H9 (cell line): Measurements from ENCODE around the gene VAMP2. TPM values are rescaled to one million over a fixed set of nuclear protein-coding genes. Genes with fewer than 3 reads are reported as not detected.

Source experiments
- DNase-seq: peaks from one replicate; pipeline ENCODE4 v3.0.0-alpha.2; 2017
- H2AFZ ChIP-seq: one replicate; pipeline ENCODE4 v1.6.1; 2013; ENCODE audit warnings: mild to moderate bottlenecking, low read length, control low read depth, moderate library complexity
- H2AK5ac ChIP-seq: 2 replicates; pipeline ENCODE4 v1.6.1; 2013; ENCODE audit warnings: low read length, control low read depth, mixed read lengths; ENCODE audit not compliant: insufficient read length
- H2BK120ac ChIP-seq: one replicate; pipeline ENCODE4 v1.6.1; 2013; ENCODE audit warnings: low read depth, mild to moderate bottlenecking, low read length, control low read depth, inconsistent platforms; ENCODE audit not compliant: poor library complexity, severe bottlenecking
- H2BK12ac ChIP-seq: 2 replicates; pipeline ENCODE4 v1.6.1; 2013; ENCODE audit warnings: low read length, control low read depth, mixed read lengths, low read depth; ENCODE audit not compliant: insufficient read length
- H2BK15ac ChIP-seq: 2 replicates; pipeline ENCODE4 v1.6.1; 2013; ENCODE audit warnings: low read depth, low read length, control low read depth
- H2BK20ac ChIP-seq: one replicate; pipeline ENCODE4 v1.6.1; 2013; ENCODE audit warnings: low read depth, mild to moderate bottlenecking, low read length, control low read depth, inconsistent platforms; ENCODE audit not compliant: poor library complexity, severe bottlenecking
- H2BK5ac ChIP-seq: 2 replicates; pipeline ENCODE4 v1.6.1; 2013; ENCODE audit warnings: low read length, control low read depth, mixed read lengths; ENCODE audit not compliant: insufficient read length
- H3K14ac ChIP-seq: 2 replicates; pipeline ENCODE4 v1.6.1; 2013; ENCODE audit warnings: low read length, control low read depth; ENCODE audit not compliant: insufficient read depth
- H3K18ac ChIP-seq: 2 replicates; pipeline ENCODE4 v1.6.1; 2013; ENCODE audit warnings: low read depth, mild to moderate bottlenecking, mixed read lengths, low read length, control low read depth; ENCODE audit not compliant: insufficient read length
- H3K23ac ChIP-seq: 2 replicates; pipeline ENCODE4 v1.6.1; 2013; ENCODE audit warnings: low read length, control low read depth, mixed read lengths, low read depth; ENCODE audit not compliant: insufficient read length
- H3K23me2 ChIP-seq: 2 replicates; pipeline ENCODE4 v1.6.1; 2013; ENCODE audit warnings: low read depth, mild to moderate bottlenecking, mixed read lengths, low read length, control low read depth; ENCODE audit not compliant: insufficient read length, poor library complexity, severe bottlenecking
- H3K27ac ChIP-seq: 2 replicates; pipeline ENCODE4 v1.5.1; 2013; ENCODE audit warnings: low read length, control low read depth, mixed read lengths, low read depth; ENCODE audit not compliant: insufficient read length
- H3K27me3 ChIP-seq: 2 replicates; pipeline ENCODE4 v1.6.1; 2013; ENCODE audit warnings: low read length, control low read depth, inconsistent platforms; ENCODE audit not compliant: insufficient read depth
- H3K4ac ChIP-seq: 2 replicates; pipeline ENCODE4 v1.6.1; 2013; ENCODE audit warnings: low read depth, mild to moderate bottlenecking, control low read depth, inconsistent platforms, low read length, moderate library complexity
- H3K4me1 ChIP-seq: 2 replicates; pipeline ENCODE4 v1.6.1; 2013; ENCODE audit warnings: low read length, control low read depth, inconsistent platforms; ENCODE audit not compliant: insufficient read depth
- H3K4me2 ChIP-seq: 2 replicates; pipeline ENCODE4 v1.6.1; 2013; ENCODE audit warnings: low read length, control low read depth, mixed read lengths; ENCODE audit not compliant: insufficient read length, insufficient read depth
- H3K56ac ChIP-seq: 2 replicates; pipeline ENCODE4 v1.6.1; 2013; ENCODE audit warnings: low read depth, mild to moderate bottlenecking, mixed read lengths, low read length, control low read depth; ENCODE audit not compliant: insufficient read length
- H3K79me1 ChIP-seq: 2 replicates; pipeline ENCODE4 v1.6.1; 2013; ENCODE audit warnings: low read depth, mild to moderate bottlenecking, moderate library complexity, low read length, control low read depth, inconsistent platforms; ENCODE audit not compliant: insufficient read depth, poor library complexity, severe bottlenecking
- H3K79me2 ChIP-seq: 2 replicates; pipeline ENCODE4 v1.6.1; 2013; ENCODE audit warnings: low read length, control low read depth, inconsistent platforms; ENCODE audit not compliant: insufficient read depth
- H3K9ac ChIP-seq: 2 replicates; pipeline ENCODE4 v1.6.1; 2013; ENCODE audit warnings: low read length, control low read depth, mixed read lengths; ENCODE audit not compliant: insufficient read length; ENCODE audit errors: extremely low read depth
- H3K9me3 ChIP-seq: one replicate; pipeline ENCODE4 v1.6.1; 2013; ENCODE audit warnings: low read depth, low read length, inconsistent platforms; ENCODE audit not compliant: control insufficient read depth
- H3T11ph ChIP-seq: one replicate; pipeline ENCODE4 v1.6.1; 2013; ENCODE audit warnings: mild to moderate bottlenecking, low read length, control low read depth, inconsistent platforms
- H4K20me1 ChIP-seq: one replicate; pipeline ENCODE4 v1.6.1; 2013; ENCODE audit not compliant: control insufficient read depth, insufficient read length, insufficient read depth
- H4K5ac ChIP-seq: 2 replicates; pipeline ENCODE4 v1.6.1; 2013; ENCODE audit warnings: low read depth, mild to moderate bottlenecking, mixed read lengths, low read length, control low read depth; ENCODE audit not compliant: insufficient read length
- H4K8ac ChIP-seq: replicated peaks from 2 replicates; pipeline ENCODE4 v1.6.1; 2013; ENCODE audit warnings: low read length, control low read depth, mixed read lengths, low read depth; ENCODE audit not compliant: insufficient read length
- H4K91ac ChIP-seq: 2 replicates; pipeline ENCODE4 v1.6.1; 2013; ENCODE audit warnings: low read depth, mild to moderate bottlenecking, moderate library complexity, mixed read lengths, low read length, control low read depth; ENCODE audit not compliant: insufficient read length
- H3K27ac Mint-ChIP-seq, 3 experiments: 2 replicates in 2 of 3; 3 replicates in 1 of 3; pipeline ENCODE4 v1.8.0; 2020 to 2021; ENCODE audit warnings: mixed read lengths in 3 of 3, mild to moderate bottlenecking in 1 of 3, moderate library complexity in 1 of 3
- H3K27me3 Mint-ChIP-seq: 2 replicates; pipeline ENCODE4 v1.8.0; 2021; ENCODE audit warnings: low read depth, mild to moderate bottlenecking, moderate library complexity, mixed read lengths
- H3K36me3 Mint-ChIP-seq, 3 experiments: 2 replicates in 2 of 3; 3 replicates in 1 of 3; pipeline ENCODE4 v1.8.0; 2020 to 2021; ENCODE audit warnings: low read depth in 3 of 3, mixed read lengths in 3 of 3; ENCODE audit not compliant: insufficient read depth in 1 of 3
- H3K4me1 Mint-ChIP-seq, 2 experiments: 2 replicates each; pipeline ENCODE4 v1.8.0; 2020; ENCODE audit warnings: mixed read lengths in 2 of 2
- H3K4me3 Mint-ChIP-seq, 2 experiments: 2 replicates in 1 of 2; 3 replicates in 1 of 2; pipeline ENCODE4 v1.8.0; 2020 to 2021; ENCODE audit warnings: mild to moderate bottlenecking in 2 of 2, mixed read lengths in 2 of 2, moderate library complexity in 1 of 2
- H3K9me3 Mint-ChIP-seq, 2 experiments: 2 replicates in 1 of 2; 3 replicates in 1 of 2; pipeline ENCODE4 v1.8.0; 2020; ENCODE audit warnings: mild to moderate bottlenecking in 2 of 2, mixed read lengths in 2 of 2, moderate library complexity in 1 of 2
- WGBS: extraction: QIAGEN DNeasy Blood & Tissue Kit; methylation state at CpG from one replicate; pipeline ENCODE4 v1.1.7; 2013; ENCODE audit warnings: missing lambda C conversion rate, low lambda C conversion rate, mixed read lengths; ENCODE audit not compliant: insufficient read length; ENCODE audit errors: extremely low coverage; 5-methylcytosine and 5-hydroxymethylcytosine counted together
- total RNA-seq: library from RNA; stranded (reverse); gene quantifications from 2 replicates; pipeline ENCODE4 v1.2.1, GENCODE V29; 2021
- TF ChIP-seq, protein P1 (sequence below): fragments of 200-600 bp; sonication (generic); conservative IDR thresholded peaks from 3 replicates; pipeline ENCODE4 v1.8.0; 2021; ENCODE audit warnings: antibody characterized with exemption, mild to moderate bottlenecking

Gene VAMP2
- total RNA-seq, 1 experiment from 2014 or later: 22.8 TPM

DNA sequence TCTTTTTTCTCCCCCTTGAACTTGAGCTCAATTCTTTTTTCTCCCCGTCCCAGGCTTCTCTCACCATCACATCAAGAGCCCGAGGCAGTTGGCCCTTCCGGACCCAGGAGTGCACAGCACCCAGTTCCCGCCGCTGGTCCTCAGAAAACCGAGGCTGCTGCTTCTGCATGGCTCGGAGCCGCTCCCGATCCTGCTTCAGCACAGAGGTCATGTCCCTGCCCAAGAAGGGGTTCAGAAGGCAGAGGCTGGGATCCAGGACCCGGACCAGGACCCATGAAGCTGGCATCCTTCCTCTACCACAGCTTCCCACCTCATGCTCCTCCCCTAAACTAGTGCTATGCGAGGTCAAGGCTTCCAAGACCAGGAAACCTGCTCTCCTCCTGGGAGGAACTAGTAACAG lies 21.0 kb downstream of the VAMP2 start:
- no peaks in the 10 kb centered on the region for H4K20me1 ChIP-seq
- no peak overlapping the region for H3K18ac ChIP-seq
- no peak overlapping the region for H4K8ac ChIP-seq

More for the DNA sequence above, 21.0 kb downstream of the VAMP2 start:
- no peak overlapping the region for H2BK15ac ChIP-seq
- no peak overlapping the region for H3K23ac ChIP-seq
- H3K4ac ChIP-seq: no peak overlapping the region
- no peak overlapping the region for H4K5ac ChIP-seq
- TF ChIP-seq, protein P1, sequence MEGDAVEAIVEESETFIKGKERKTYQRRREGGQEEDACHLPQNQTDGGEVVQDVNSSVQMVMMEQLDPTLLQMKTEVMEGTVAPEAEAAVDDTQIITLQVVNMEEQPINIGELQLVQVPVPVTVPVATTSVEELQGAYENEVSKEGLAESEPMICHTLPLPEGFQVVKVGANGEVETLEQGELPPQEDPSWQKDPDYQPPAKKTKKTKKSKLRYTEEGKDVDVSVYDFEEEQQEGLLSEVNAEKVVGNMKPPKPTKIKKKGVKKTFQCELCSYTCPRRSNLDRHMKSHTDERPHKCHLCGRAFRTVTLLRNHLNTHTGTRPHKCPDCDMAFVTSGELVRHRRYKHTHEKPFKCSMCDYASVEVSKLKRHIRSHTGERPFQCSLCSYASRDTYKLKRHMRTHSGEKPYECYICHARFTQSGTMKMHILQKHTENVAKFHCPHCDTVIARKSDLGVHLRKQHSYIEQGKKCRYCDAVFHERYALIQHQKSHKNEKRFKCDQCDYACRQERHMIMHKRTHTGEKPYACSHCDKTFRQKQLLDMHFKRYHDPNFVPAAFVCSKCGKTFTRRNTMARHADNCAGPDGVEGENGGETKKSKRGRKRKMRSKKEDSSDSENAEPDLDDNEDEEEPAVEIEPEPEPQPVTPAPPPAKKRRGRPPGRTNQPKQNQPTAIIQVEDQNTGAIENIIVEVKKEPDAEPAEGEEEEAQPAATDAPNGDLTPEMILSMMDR: no peak
- 0 out of 5 replicates have a peak overlapping the region, but pooled peaks of 1 of the 2 experiments have one; percentile 38 for H3K4me3 Mint-ChIP-seq
- H2BK12ac ChIP-seq: no peak overlapping the region
- no peak overlapping the region for H3T11ph ChIP-seq
- H3K9ac ChIP-seq: no peak overlapping the region
- H2AFZ ChIP-seq: no peak overlapping the region
- no peaks in the 10 kb centered on the region for H3K9me3 ChIP-seq
- peaks cover 1 to 2% of the 10 kb centered on the region in 2 experiments; a peak in 1 of 4 replicates for H3K4me1 Mint-ChIP-seq
- no CpG with 5 or more reads among the region's 11 CpGs for whole genome bisulfite sequencing
- H2AK5ac ChIP-seq: no peak overlapping the region
- no peak for DNase-seq
- H3K79me1 ChIP-seq: no peaks in the 10 kb centered on the region
- H4K91ac ChIP-seq: no peak overlapping the region
- peaks cover 20 to 62% (median 38%) of the 10 kb centered on the region in 3 experiments for H3K36me3 Mint-ChIP-seq
- H3K27ac ChIP-seq: no peak overlapping the region
- H3K79me2 ChIP-seq: no peaks in the 10 kb centered on the region
- peaks cover 8% of the 10 kb centered on the region for H3K23me2 ChIP-seq
- H3K4me2 ChIP-seq: no peak overlapping the region
- H3K27me3 Mint-ChIP-seq: peaks cover 3% of the 10 kb centered on the region; the same call in 1 of the 2 replicates
- no peak overlapping the region for H3K14ac ChIP-seq
- no peaks in the 10 kb centered on the region for H3K4me1 ChIP-seq
- no peaks in the 10 kb centered on the region for H3K27me3 ChIP-seq
- H2BK20ac ChIP-seq: no peak overlapping the region
- H2BK5ac ChIP-seq: no peak overlapping the region
- no peaks in the 10 kb centered on the region for H3K9me3 Mint-ChIP-seq
- no peak overlapping the region for H3K27ac Mint-ChIP-seq
- H2BK120ac ChIP-seq: no peak overlapping the region
- no peak overlapping the region for H3K56ac ChIP-seq
